HepG2 (cell line): Measurements from ENCODE around the gene RHOT2. TPM values are rescaled to one million over a fixed set of nuclear protein-coding genes. Genes with fewer than 3 reads are reported as not detected.

ENCODE experiments used
- ATF7-NPFF ChIP-seq: sonication (generic); formaldehyde crosslinking; IDR thresholded peaks from 2 replicates; pipeline ENCODE4 v1.8.1; 2023; ENCODE audit warnings: mild to moderate bottlenecking, low read depth, missing genetic modification reagents, moderate library complexity
- BRCA1 ChIP-seq: sonication (generic); formaldehyde crosslinking; IDR thresholded peaks from 2 replicates; pipeline ENCODE4 v1.4.0; 2020; ENCODE audit warnings: missing genetic modification reagents
- DMAP1 ChIP-seq: IDR thresholded peaks from 2 replicates; pipeline ENCODE4 v1.6.1; 2016
- DR1 ChIP-seq: sonication (generic); formaldehyde crosslinking; IDR thresholded peaks from 2 replicates; pipeline ENCODE4 v1.8.0; 2021; ENCODE audit warnings: mild to moderate bottlenecking, missing genetic modification reagents, inconsistent platforms
- ETV6 ChIP-seq: sonication (generic); formaldehyde crosslinking; conservative IDR thresholded peaks from 2 replicates; pipeline ENCODE4 v1.4.0; 2020; ENCODE audit warnings: missing genetic modification reagents
- FOSL1 ChIP-seq: sonication (generic); formaldehyde crosslinking; IDR thresholded peaks from 2 replicates; pipeline ENCODE4 v1.9.0; 2021; ENCODE audit warnings: missing genetic modification reagents, borderline replicate concordance
- GFI1 ChIP-seq: sonication (generic); formaldehyde crosslinking; IDR thresholded peaks from 2 replicates; pipeline ENCODE4 v1.5.0; 2020; ENCODE audit warnings: missing genetic modification reagents, mild to moderate bottlenecking, borderline replicate concordance
- HCFC1 ChIP-seq: fragments of 150-350 bp; IDR thresholded peaks from 2 replicates; pipeline ENCODE4 v1.6.1; 2014; ENCODE audit warnings: low read depth, low read length
- KDM4B ChIP-seq: sonication (generic); formaldehyde crosslinking; IDR thresholded peaks from 2 replicates; pipeline ENCODE4 v1.4.0; 2020; ENCODE audit warnings: missing genetic modification reagents
- NFKBIZ ChIP-seq: IDR thresholded peaks from 2 replicates; pipeline ENCODE4 v1.6.1; 2018; ENCODE audit warnings: missing genetic modification reagents, missing compliant biosample characterization
- RFX1 ChIP-seq: fragments of 450-650 bp; IDR thresholded peaks from 2 replicates; pipeline ENCODE4 v1.6.1; 2017
- SIX4 ChIP-seq: sonication (generic); formaldehyde crosslinking; IDR thresholded peaks from 2 replicates; pipeline ENCODE4 v1.4.0; 2020; ENCODE audit warnings: missing genetic modification reagents
- SOX5 ChIP-seq: IDR thresholded peaks from 2 replicates; pipeline ENCODE4 v1.6.1; 2016; ENCODE audit warnings: borderline replicate concordance
- TP53 ChIP-seq: sonication (generic); formaldehyde crosslinking; conservative IDR thresholded peaks from 2 replicates; pipeline ENCODE4 v1.4.0; 2020; ENCODE audit warnings: missing genetic modification reagents
- ZKSCAN5 ChIP-seq: sonication (generic); formaldehyde crosslinking; IDR thresholded peaks from 2 replicates; pipeline ENCODE4 v1.5.1; 2020; ENCODE audit warnings: mild to moderate bottlenecking, missing genetic modification reagents
- ZNF274 ChIP-seq: sonication (generic); formaldehyde crosslinking; IDR thresholded peaks from 2 replicates; pipeline ENCODE4 v1.5.1; 2020; ENCODE audit warnings: mild to moderate bottlenecking, missing genetic modification reagents
- ZNF546 ChIP-seq: sonication (generic); formaldehyde crosslinking; conservative IDR thresholded peaks from 2 replicates; pipeline ENCODE4 v1.8.1; 2023; ENCODE audit warnings: mild to moderate bottlenecking, missing genetic modification reagents
- ZNF713 ChIP-seq: sonication (generic); formaldehyde crosslinking; IDR thresholded peaks from 2 replicates; pipeline ENCODE4 v1.4.0; 2020; ENCODE audit warnings: mild to moderate bottlenecking, missing genetic modification reagents
- polyA plus RNA-seq, 8 experiments: library from polyadenylated mRNA; depleted of rRNA in 3 of 8; stranded (reverse) in 7 of 8; unstranded in 1 of 8; fragments of >200 nt; fragmentation: Illumina TruSeq in 4 of 8; extraction: Trizol in 4 of 8; gene quantifications; 2 replicates each; pipeline versions ENCODE4 v1.2.1 to v1.2.3, GENCODE V29; 2011 to 2016; ENCODE audit warnings: low read depth in 4 of 8, missing spikeins in 1 of 8, mixed read lengths in 1 of 8; ENCODE audit not compliant: insufficient read depth in 1 of 8
- total RNA-seq, 5 experiments: library from RNA; depleted of rRNA; stranded (reverse); fragments of >200 nt; fragmentation: Illumina TruSeq; extraction: Trizol; gene quantifications; 2 replicates each; pipeline ENCODE4 v1.2.3, GENCODE V29; 2016; ENCODE audit warnings: low read depth in 1 of 5
- TF ChIP-seq, protein P1 (sequence below): sonication (generic); formaldehyde crosslinking; IDR thresholded peaks from one replicate; pipeline ENCODE4 v1.5.1; 2020; ENCODE audit warnings: mild to moderate bottlenecking, missing genetic modification reagents; ENCODE audit errors: not compliant biosample characterization
- TF ChIP-seq, protein P2 (sequence below): sonication (generic); formaldehyde crosslinking; IDR thresholded peaks from 2 replicates; pipeline ENCODE4 v1.4.0; 2020; ENCODE audit warnings: low read depth, mild to moderate bottlenecking, missing genetic modification reagents
- TF ChIP-seq, protein P3 (sequence below): sonication (generic); formaldehyde crosslinking; IDR thresholded peaks from 2 replicates; pipeline ENCODE4 v1.8.0; 2022; ENCODE audit warnings: mild to moderate bottlenecking, missing genetic modification reagents, moderate library complexity

RHOT2 gene
- total and polyA plus RNA-seq, 2 of the 13 experiments (the other 11 are each of a cell fraction or from before 2014, with no cell fraction given), result 63.6 to 76.9 TPM

DNA sequence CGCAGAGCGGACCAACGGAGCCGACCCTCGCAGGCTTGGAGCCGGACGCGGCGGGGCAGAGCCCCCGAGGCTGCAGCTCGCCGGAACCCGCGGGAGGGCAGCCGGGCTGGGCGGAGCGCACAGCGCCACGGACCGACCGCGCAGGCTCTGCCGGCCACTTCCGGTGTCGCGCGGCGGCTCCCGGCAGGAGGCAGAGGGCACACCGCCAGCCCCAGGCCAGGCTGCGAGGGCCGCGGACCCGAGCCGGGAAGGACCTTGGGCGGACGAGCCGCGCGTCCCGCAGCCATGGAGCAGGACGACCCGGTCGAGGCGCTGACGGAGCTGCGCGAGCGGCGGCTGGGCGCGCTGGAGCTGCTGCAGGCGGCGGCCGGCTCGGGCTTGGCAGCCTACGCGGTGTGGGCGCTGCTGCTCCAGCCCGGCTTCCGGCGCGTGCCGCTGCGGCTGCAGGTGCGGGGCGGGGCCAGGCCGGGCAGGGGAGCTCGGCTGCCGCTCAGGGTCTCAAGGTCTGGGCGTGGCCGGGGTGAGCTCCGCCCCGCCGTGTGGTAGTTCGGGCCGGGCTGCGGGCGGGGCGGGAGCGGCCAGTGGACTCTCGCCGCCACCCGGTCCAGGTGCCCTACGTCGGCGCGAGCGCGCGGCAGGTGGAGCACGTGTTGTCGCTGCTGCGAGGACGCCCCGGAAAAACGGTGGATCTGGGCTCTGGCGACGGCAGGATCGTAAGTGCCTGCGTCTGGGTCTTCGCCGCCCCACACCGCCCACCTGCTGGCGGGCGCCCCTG is 53.2 kb downstream of the RHOT2 start, which contains the start of gene ANTKMT (continued):
- TF ChIP-seq, protein P1, sequence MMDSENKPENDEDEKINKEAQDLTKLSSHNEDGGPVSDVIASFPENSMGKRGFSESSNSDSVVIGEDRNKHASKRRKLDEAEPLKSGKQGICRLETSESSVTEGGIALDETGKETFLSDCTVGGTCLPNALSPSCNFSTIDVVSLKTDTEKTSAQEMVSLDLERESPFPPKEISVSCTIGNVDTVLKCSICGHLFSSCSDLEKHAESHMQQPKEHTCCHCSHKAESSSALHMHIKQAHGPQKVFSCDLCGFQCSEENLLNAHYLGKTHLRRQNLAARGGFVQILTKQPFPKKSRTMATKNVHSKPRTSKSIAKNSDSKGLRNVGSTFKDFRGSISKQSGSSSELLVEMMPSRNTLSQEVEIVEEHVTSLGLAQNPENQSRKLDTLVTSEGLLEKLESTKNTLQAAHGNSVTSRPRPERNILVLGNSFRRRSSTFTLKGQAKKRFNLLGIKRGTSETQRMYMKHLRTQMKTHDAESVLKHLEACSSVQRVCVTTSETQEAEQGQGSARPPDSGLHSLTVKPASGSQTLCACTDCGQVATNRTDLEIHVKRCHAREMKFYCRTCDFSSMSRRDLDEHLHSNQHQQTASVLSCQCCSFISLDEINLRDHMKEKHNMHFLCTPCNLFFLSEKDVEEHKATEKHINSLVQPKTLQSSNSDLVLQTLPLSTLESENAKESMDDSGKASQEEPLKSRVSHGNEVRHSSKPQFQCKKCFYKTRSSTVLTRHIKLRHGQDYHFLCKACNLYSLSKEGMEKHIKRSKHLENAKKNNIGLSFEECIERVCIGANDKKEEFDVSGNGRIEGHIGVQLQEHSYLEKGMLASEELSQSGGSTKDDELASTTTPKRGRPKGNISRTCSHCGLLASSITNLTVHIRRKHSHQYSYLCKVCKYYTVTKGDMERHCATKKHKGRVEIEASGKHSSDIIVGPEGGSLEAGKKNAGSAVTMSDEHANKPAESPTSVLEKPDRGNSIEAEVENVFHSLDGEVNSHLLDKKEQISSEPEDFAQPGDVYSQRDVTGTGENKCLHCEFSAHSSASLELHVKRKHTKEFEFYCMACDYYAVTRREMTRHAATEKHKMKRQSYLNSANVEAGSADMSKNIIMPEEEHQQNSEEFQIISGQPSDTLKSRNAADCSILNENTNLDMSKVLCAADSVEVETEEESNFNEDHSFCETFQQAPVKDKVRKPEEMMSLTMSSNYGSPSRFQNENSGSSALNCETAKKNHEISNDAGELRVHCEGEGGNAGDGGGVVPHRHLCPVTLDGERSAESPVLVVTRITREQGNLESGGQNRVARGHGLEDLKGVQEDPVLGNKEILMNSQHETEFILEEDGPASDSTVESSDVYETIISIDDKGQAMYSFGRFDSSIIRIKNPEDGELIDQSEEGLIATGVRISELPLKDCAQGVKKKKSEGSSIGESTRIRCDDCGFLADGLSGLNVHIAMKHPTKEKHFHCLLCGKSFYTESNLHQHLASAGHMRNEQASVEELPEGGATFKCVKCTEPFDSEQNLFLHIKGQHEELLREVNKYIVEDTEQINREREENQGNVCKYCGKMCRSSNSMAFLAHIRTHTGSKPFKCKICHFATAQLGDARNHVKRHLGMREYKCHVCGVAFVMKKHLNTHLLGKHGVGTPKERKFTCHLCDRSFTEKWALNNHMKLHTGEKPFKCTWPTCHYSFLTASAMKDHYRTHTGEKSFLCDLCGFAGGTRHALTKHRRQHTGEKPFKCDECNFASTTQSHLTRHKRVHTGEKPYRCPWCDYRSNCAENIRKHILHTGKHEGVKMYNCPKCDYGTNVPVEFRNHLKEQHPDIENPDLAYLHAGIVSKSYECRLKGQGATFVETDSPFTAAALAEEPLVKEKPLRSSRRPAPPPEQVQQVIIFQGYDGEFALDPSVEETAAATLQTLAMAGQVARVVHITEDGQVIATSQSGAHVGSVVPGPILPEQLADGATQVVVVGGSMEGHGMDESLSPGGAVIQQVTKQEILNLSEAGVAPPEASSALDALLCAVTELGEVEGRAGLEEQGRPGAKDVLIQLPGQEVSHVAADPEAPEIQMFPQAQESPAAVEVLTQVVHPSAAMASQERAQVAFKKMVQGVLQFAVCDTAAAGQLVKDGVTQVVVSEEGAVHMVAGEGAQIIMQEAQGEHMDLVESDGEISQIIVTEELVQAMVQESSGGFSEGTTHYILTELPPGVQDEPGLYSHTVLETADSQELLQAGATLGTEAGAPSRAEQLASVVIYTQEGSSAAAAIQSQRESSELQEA (CRISPR knock-in tag), result peak; percentile 3
- TF ChIP-seq, protein P2, sequence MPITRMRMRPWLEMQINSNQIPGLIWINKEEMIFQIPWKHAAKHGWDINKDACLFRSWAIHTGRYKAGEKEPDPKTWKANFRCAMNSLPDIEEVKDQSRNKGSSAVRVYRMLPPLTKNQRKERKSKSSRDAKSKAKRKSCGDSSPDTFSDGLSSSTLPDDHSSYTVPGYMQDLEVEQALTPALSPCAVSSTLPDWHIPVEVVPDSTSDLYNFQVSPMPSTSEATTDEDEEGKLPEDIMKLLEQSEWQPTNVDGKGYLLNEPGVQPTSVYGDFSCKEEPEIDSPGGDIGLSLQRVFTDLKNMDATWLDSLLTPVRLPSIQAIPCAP (CRISPR knock-in tag), result no peak
- TF ChIP-seq TP53 (no peak), HCFC1 (peak; percentile 58), DMAP1 (CRISPR knock-in tag) (no peak; the same call in 1 of the 2 replicates), ATF7-NPFF (CRISPR knock-in tag) (peak; percentile 65; the same call in 1 of the 2 replicates), ZKSCAN5 (CRISPR knock-in tag) (no peak), ZNF274 (CRISPR knock-in tag) (peak; percentile 87), RFX1 (no peak), DR1 (CRISPR knock-in tag) (no peak), NFKBIZ (CRISPR knock-in tag) (no peak), ZNF546 (CRISPR knock-in tag) (no peak), BRCA1 (CRISPR knock-in tag) (no peak), KDM4B (no peak), ETV6 (CRISPR knock-in tag) (peak; percentile 74; the same call in 1 of the 2 replicates), GFI1 (peak; percentile 43; the same call in 1 of the 2 replicates), ZNF713 (CRISPR knock-in tag) (no peak; the same call in 1 of the 2 replicates), FOSL1 (no peak), SIX4 (CRISPR knock-in tag) (no peak; the same call in 1 of the 2 replicates), SOX5 (CRISPR knock-in tag) (peak; percentile 36; the same call in 1 of the 2 replicates)
- TF ChIP-seq, protein P3, sequence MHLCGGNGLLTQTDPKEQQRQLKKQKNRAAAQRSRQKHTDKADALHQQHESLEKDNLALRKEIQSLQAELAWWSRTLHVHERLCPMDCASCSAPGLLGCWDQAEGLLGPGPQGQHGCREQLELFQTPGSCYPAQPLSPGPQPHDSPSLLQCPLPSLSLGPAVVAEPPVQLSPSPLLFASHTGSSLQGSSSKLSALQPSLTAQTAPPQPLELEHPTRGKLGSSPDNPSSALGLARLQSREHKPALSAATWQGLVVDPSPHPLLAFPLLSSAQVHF, result no peak
